Caco-2 (cell line): ENCODE data around the gene ANKRD50. TPM values are rescaled to one million over a fixed set of nuclear protein-coding genes. Genes with fewer than 3 reads are reported as not detected.

Experiments
- BruUV-seq: library from RNA; stranded (reverse); fragments of 400-500 nt; replicated peaks from 2 replicates; lab custom pipeline; 2021; lab: Mats Ljungman, UMichigan
- CTCF ChIA-PET: fragments of 300-600 bp; sonication (Branson Sonifier 250); formaldehyde crosslinking; loops from one replicate; lab custom pipeline; 2022; ENCODE audit warnings: antibody characterized with exemption; lab: Charles Lee
- POLR2A ChIA-PET: fragments of 300-600 bp; sonication (Branson Sonifier 250); formaldehyde crosslinking; loops from one replicate; lab custom pipeline; 2022; ENCODE audit warnings: antibody characterized with exemption; lab: Charles Lee
- DNase-seq, 2 experiments: peaks; one replicate each; pipeline versions ENCODE4 v3.0.0 to v3.0.0-alpha.2; 2020 to 2022
- H3K27me3 ChIP-seq: replicated peaks from 2 replicates; pipeline ENCODE4 v1.6.0; 2011; ENCODE audit warnings: low read length; ENCODE audit not compliant: control insufficient read depth, insufficient read depth
- H3K36me3 ChIP-seq: 2 replicates; pipeline ENCODE4 v1.5.1; 2011; ENCODE audit warnings: low read length; ENCODE audit not compliant: control insufficient read depth, insufficient read depth
- H3K4me1 ChIP-seq: fragments of 250-450 bp; sonication (Bioruptor Pico); 2 replicates; pipeline ENCODE4 v1.5.1; 2020; ENCODE audit warnings: mild to moderate bottlenecking
- H3K4me3 ChIP-seq: 2 replicates; pipeline ENCODE4 v1.5.1; 2011; ENCODE audit warnings: low read depth, mild to moderate bottlenecking, control low read depth, low read length
- H3K9me3 ChIP-seq: fragments of 250-450 bp; sonication (Bioruptor Pico); 2 replicates; pipeline ENCODE4 v1.5.1; 2020; ENCODE audit warnings: mild to moderate bottlenecking, moderate library complexity
- H3K27ac Mint-ChIP-seq: one replicate; pipeline ENCODE4 v1.8.0; 2022; ENCODE audit warnings: mixed read lengths; ENCODE audit not compliant: unreplicated experiment
- H3K27me3 Mint-ChIP-seq: one replicate; pipeline ENCODE4 v1.8.0; 2022; ENCODE audit warnings: mixed read lengths; ENCODE audit not compliant: insufficient read depth, unreplicated experiment
- H3K36me3 Mint-ChIP-seq: one replicate; pipeline ENCODE4 v1.8.0; 2022; ENCODE audit warnings: mild to moderate bottlenecking, mixed read lengths; ENCODE audit not compliant: insufficient read depth, unreplicated experiment
- H3K4me1 Mint-ChIP-seq: one replicate; pipeline ENCODE4 v1.8.0; 2022; ENCODE audit warnings: low read depth, mixed read lengths; ENCODE audit not compliant: unreplicated experiment
- H3K4me3 Mint-ChIP-seq: one replicate; pipeline ENCODE4 v1.8.0; 2022; ENCODE audit warnings: mild to moderate bottlenecking, moderate library complexity, mixed read lengths; ENCODE audit not compliant: unreplicated experiment
- H3K9me3 Mint-ChIP-seq: one replicate; pipeline ENCODE4 v1.8.0; 2022; ENCODE audit warnings: mixed read lengths; ENCODE audit not compliant: unreplicated experiment
- CTCF ChIP-seq, 2 experiments: fragments of 200-600 bp in 1 of 2; IDR thresholded peaks; 1 replicate in 1 of 2; 2 replicates in 1 of 2; pipeline versions ENCODE4 v1.5.1 to v1.8.0; 2011 to 2022; ENCODE audit warnings: antibody characterized with exemption in 1 of 2, control low read depth in 1 of 2, inconsistent platforms in 1 of 2, low read depth in 1 of 2, low read length in 1 of 2, mild to moderate bottlenecking in 1 of 2, moderate library complexity in 1 of 2; ENCODE audit not compliant: insufficient read depth in 1 of 2, severe bottlenecking in 1 of 2, unreplicated experiment in 1 of 2
- intact Hi-C: fragments of 100-400 bp; cut with micrococcal nuclease; formaldehyde crosslinking; loops from one replicate; pipeline ENCODE4 v1.10.0; 2022; ENCODE audit not compliant: unreplicated experiment
- total RNA-seq: library from RNA; stranded (reverse); gene quantifications from 2 replicates; pipeline ENCODE4 v1.2.3, GENCODE V29; 2022

ANKRD50 gene
- total RNA-seq, 1 experiment from 2014 or later, result 7.0 TPM

GRCh38 chr4:124738994-124739393 lies 26.5 kb upstream of the ANKRD50 start:
- BruUV-seq, result no TSS peak
- Histone ChIP-seq H3K9me3 (no peaks in the 10 kb centered on the region), H3K27me3 (no peaks in the 10 kb centered on the region), H3K36me3 (no peaks in the 10 kb centered on the region), H3K4me1 (no peaks in the 10 kb centered on the region), H3K4me3 (no peak overlapping the region)
- no peak for TF ChIP-seq CTCF (IDR thresholded peaks at IDR 0.05; ENCODE audit: insufficient read depth in 1 of 2, low read depth in 1 of 2, low read length in 1 of 2, severe bottlenecking in 1 of 2, unreplicated experiment in 1 of 2)
- H3K27ac Mint-ChIP-seq, result no peak overlapping the region
- no peaks in the 10 kb centered on the region for H3K36me3 Mint-ChIP-seq
- H3K9me3 Mint-ChIP-seq, result no peaks in the 10 kb centered on the region
- no peak overlapping the region for H3K4me3 Mint-ChIP-seq
- no peaks in the 10 kb centered on the region for H3K4me1 Mint-ChIP-seq
- DNase-seq, result no peak
- intact Hi-C loops, result no loop called here
- ChIA-PET CTCF (no interaction called here), POLR2A (no interaction called here)
- H3K27me3 Mint-ChIP-seq, result peaks cover 2% of the 10 kb centered on the region

- Histone ChIP-seq H3K9me3 (no peaks in the 10 kb centered on the region), H3K27me3 (no peaks in the 10 kb centered on the region), H3K4me1 (no peaks in the 10 kb centered on the region), H3K36me3 (no peaks in the 10 kb centered on the region), H3K4me3 (no peak overlapping the region)
- BruUV-seq, result no TSS peak
- ChIA-PET POLR2A (no interaction called here), CTCF (no interaction called here)
- Mint-ChIP-seq H3K4me1 (no peaks in the 10 kb centered on the region), H3K27me3 (peaks cover 2% of the 10 kb centered on the region), H3K4me3 (no peak overlapping the region), H3K9me3 (no peaks in the 10 kb centered on the region), H3K36me3 (no peaks in the 10 kb centered on the region), H3K27ac (no peak overlapping the region)
- intact Hi-C loops, result no loop called here
- no peak for DNase-seq
- TF ChIP-seq CTCF (IDR thresholded peaks at IDR 0.05; ENCODE audit: insufficient read depth in 1 of 2, low read depth in 1 of 2, low read length in 1 of 2, severe bottlenecking in 1 of 2, unreplicated experiment in 1 of 2), result no peak
Measured at GRCh38 chr4:124737619-124738018, 25.1 kb upstream of the ANKRD50 start.

GRCh38 chr4:124736526-124736925 lies 24.0 kb upstream of the ANKRD50 start:
- Histone ChIP-seq H3K4me1 (no peaks in the 10 kb centered on the region), H3K36me3 (no peaks in the 10 kb centered on the region), H3K9me3 (no peaks in the 10 kb centered on the region), H3K4me3 (no peak overlapping the region), H3K27me3 (no peaks in the 10 kb centered on the region)
- intact Hi-C loops, result no loop called here
- Mint-ChIP-seq H3K36me3 (no peaks in the 10 kb centered on the region), H3K9me3 (no peaks in the 10 kb centered on the region), H3K4me3 (no peak overlapping the region), H3K4me1 (no peaks in the 10 kb centered on the region), H3K27me3 (peaks cover 7% of the 10 kb centered on the region), H3K27ac (no peak overlapping the region)
- TF ChIP-seq CTCF (IDR thresholded peaks at IDR 0.05; ENCODE audit: insufficient read depth in 1 of 2, low read depth in 1 of 2, low read length in 1 of 2, severe bottlenecking in 1 of 2, unreplicated experiment in 1 of 2), result no peak
- ChIA-PET CTCF (no interaction called here), POLR2A (no interaction called here)
- no TSS peak for BruUV-seq
- DNase-seq, result no peak
